Muscle of arm (tissue), 12 donors: ENCODE measurements around the gene C1S. TPM values are rescaled to one million over a fixed set of nuclear protein-coding genes. Genes with fewer than 3 reads are reported as not detected.
"Not testable (repeated sequence)": the region's sequence is repeated elsewhere in the genome, so short reads cannot be mapped to it uniquely, and the experiment has no call there.

Experiments
- DNase-seq: peaks from one replicate; pipeline ENCODE4 v3.0.0-alpha.2; 2013
- polyA plus RNA-seq, 12 donors: library from polyadenylated mRNA; unstranded; fragments of 120-200 nt; gene quantifications; one replicate each; pipeline ENCODE4 v1.2.1, GENCODE V29; 2013; ENCODE audit not compliant: insufficient read length in 12 of 12

C1S gene
- polyA plus RNA-seq, 12 donors = 57.3 to 132 (median 66.8) TPM; not detected in 1

- no peak for DNase-seq
Measured at GRCh38 chr12:7101047-7101693, 40.7 kb downstream of the C1S start.

GRCh38 chr12:7101694-7102131, 41.2 kb downstream of the C1S start:
- DNase-seq = no peak

- DNase-seq = no peak
Measured at GRCh38 chr12:7102582-7102981, 42.1 kb downstream of the C1S start.

GRCh38 chr12:7103837-7104584, 43.5 kb downstream of the C1S start:
- DNase-seq = no peak

- no peak for DNase-seq
Measured at GRCh38 chr12:7106082-7106481, 45.6 kb downstream of the C1S start.

- not testable (repeated sequence) for DNase-seq
Measured at GRCh38 chr12:7107181-7107580, 46.7 kb downstream of the C1S start.

GRCh38 chr12:7107636-7108002, 47.1 kb downstream of the C1S start:
- DNase-seq = no peak

- DNase-seq = peak; percentile 63
Measured at GRCh38 chr12:7108003-7108795, 47.7 kb downstream of the C1S start.

- peak; percentile 91 for DNase-seq
Measured at GRCh38 chr12:7108796-7109571, 48.5 kb downstream of the C1S start, which contains the start of gene C1RL. Gene C1RL (minus strand): TSS chr12:7109214. CDS start chr12:7109180, 34 bp downstream.

- no peak for DNase-seq
Measured at GRCh38 chr12:7109572-7109920, 49.0 kb downstream of the C1S start.

GRCh38 chr12:7110661-7111060, 50.1 kb downstream of the C1S start:
- no peak for DNase-seq

- DNase-seq = peak; percentile 83
Measured at GRCh38 chr12:7112041-7112440, 51.5 kb downstream of the C1S start.

GRCh38 chr12:7113389-7113871, 52.9 kb downstream of the C1S start:
- peak; percentile 56 for DNase-seq

GRCh38 chr12:7114008-7114407, 53.5 kb downstream of the C1S start:
- DNase-seq = no peak

GRCh38 chr12:7114851-7115250, 54.3 kb downstream of the C1S start:
- DNase-seq = no peak

- DNase-seq = no peak
Measured at GRCh38 chr12:7116196-7116595, 55.7 kb downstream of the C1S start.

GRCh38 chr12:7116916-7117315, 56.4 kb downstream of the C1S start:
- no peak for DNase-seq

- DNase-seq = no peak
Measured at GRCh38 chr12:7117670-7118069, 57.2 kb downstream of the C1S start.

GRCh38 chr12:7118881-7119280, 58.4 kb downstream of the C1S start:
- no peak for DNase-seq

- no peak for DNase-seq
Measured at GRCh38 chr12:7120166-7120565, 59.6 kb downstream of the C1S start.
